WTC11 (cell line): ENCODE data around the gene DNAH1.

Source experiments
- SMAD3 ChIP-seq: sonication (generic); formaldehyde crosslinking; IDR thresholded peaks from 2 replicates; pipeline ENCODE4 v1.8.0; 2022; ENCODE audit warnings: missing genetic modification reagents, mild to moderate bottlenecking, borderline replicate concordance
- TF ChIP-seq, protein P1 (sequence below): fragments of 200-600 bp; IDR thresholded peaks from 2 replicates; pipeline ENCODE4 v1.8.0; 2022; ENCODE audit warnings: antibody characterized with exemption

DNA sequence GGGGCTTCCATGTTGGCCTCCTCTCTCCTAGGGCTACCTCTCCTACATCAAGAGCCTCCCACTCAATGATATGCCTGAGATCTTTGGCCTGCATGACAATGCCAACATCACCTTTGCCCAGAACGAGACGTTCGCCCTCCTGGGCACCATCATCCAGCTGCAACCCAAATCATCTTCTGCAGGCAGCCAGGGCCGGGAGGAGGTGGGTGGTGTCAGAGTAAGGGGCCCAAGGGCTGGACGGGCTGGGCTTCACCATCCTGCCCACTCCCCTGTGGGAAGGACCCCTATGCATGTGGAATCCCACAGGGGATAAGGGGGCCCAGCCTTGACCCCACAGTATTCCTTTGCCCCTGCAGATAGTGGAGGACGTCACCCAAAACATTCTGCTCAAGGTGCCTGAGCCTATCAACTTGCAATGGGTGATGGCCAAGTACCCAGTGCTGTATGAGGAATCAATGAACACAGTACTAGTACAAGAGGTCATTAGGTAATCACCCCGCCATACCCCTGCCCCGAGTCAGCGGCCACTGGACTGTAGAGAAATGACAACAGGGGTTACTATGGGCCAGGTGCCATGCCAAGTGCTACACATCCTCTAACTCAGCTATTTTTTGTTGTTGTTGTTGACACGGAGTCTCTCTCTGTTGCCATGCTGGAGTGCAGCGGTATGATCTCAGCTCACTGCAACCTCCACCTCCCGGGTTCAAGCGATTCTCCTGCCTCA is 81.7 kb downstream of the DNAH1 start:
- TF ChIP-seq, protein P1, sequence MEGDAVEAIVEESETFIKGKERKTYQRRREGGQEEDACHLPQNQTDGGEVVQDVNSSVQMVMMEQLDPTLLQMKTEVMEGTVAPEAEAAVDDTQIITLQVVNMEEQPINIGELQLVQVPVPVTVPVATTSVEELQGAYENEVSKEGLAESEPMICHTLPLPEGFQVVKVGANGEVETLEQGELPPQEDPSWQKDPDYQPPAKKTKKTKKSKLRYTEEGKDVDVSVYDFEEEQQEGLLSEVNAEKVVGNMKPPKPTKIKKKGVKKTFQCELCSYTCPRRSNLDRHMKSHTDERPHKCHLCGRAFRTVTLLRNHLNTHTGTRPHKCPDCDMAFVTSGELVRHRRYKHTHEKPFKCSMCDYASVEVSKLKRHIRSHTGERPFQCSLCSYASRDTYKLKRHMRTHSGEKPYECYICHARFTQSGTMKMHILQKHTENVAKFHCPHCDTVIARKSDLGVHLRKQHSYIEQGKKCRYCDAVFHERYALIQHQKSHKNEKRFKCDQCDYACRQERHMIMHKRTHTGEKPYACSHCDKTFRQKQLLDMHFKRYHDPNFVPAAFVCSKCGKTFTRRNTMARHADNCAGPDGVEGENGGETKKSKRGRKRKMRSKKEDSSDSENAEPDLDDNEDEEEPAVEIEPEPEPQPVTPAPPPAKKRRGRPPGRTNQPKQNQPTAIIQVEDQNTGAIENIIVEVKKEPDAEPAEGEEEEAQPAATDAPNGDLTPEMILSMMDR: no peak
- no peak for TF ChIP-seq SMAD3 (CRISPR knock-in tag)
